ENCODE measurements around the gene TIMM8A. TPM values are rescaled to one million over a fixed set of nuclear protein-coding genes. Genes with fewer than 3 reads are reported as not detected.
"Not testable (repeated sequence)": the region's sequence is repeated elsewhere in the genome, so short reads cannot be mapped to it uniquely, and the experiment has no call there.

TIMM8A gene
- total RNA-seq, 1 donor from 2014 or later: 3.6 TPM

GRCh38 chrX:101360390-101360789 lies 11.8 kb upstream of the TIMM8A start:
- no peak overlapping the region for H3K4me3 ChIP-seq (ENCODE audit: low read depth, low read length)
- no peak for TF ChIP-seq CTCF (conservative IDR thresholded peaks at IDR 0.05; ENCODE audit: low read depth, low read length)
- DNase-seq (ENCODE audit: low read depth): no peak

- no peak for TF ChIP-seq CTCF (conservative IDR thresholded peaks at IDR 0.05; ENCODE audit: low read depth, low read length)
- DNase-seq (ENCODE audit: low read depth): no peak
Observed at GRCh38 chrX:101359966-101360365, 11.4 kb upstream of the TIMM8A start.

GRCh38 chrX:101357166-101357795 lies 8.7 kb upstream of the TIMM8A start:
- TF ChIP-seq CTCF (conservative IDR thresholded peaks at IDR 0.05; ENCODE audit: low read depth, low read length): peak; percentile 38
- DNase-seq (ENCODE audit: low read depth): no peak
- H3K4me3 ChIP-seq (ENCODE audit: low read depth, low read length): no peak overlapping the region

More at GRCh38 chrX:101359966-101360365, 11.4 kb upstream of the TIMM8A start:
- H3K4me3 ChIP-seq (ENCODE audit: low read depth, low read length): no peak overlapping the region

GRCh38 chrX:101349193-101349562 lies 636 bp upstream of the TIMM8A start:
- no peak for TF ChIP-seq CTCF (conservative IDR thresholded peaks at IDR 0.05; ENCODE audit: low read depth, low read length)
- H3K4me3 ChIP-seq (ENCODE audit: low read depth, low read length): peak overlapping the region; percentile 76
- DNase-seq (ENCODE audit: low read depth): no peak

GRCh38 chrX:101347859-101348451 lies 587 bp downstream of the TIMM8A start:
- TF ChIP-seq CTCF (conservative IDR thresholded peaks at IDR 0.05; ENCODE audit: low read depth, low read length): no peak
- no peak for DNase-seq (ENCODE audit: low read depth)
- peak overlapping the region; percentile 76 for H3K4me3 ChIP-seq (ENCODE audit: low read depth, low read length)

GRCh38 chrX:101337776-101338271 lies 10.7 kb downstream of the TIMM8A start:
- H3K4me3 ChIP-seq (ENCODE audit: low read depth, low read length): no peak overlapping the region
- no peak for TF ChIP-seq CTCF (conservative IDR thresholded peaks at IDR 0.05; ENCODE audit: low read depth, low read length)
- no peak for DNase-seq (ENCODE audit: low read depth)

- not testable (repeated sequence) for H3K4me3 ChIP-seq (ENCODE audit: low read depth, low read length); DNase-seq (ENCODE audit: low read depth)
Observed at GRCh38 chrX:101334310-101334709, 14.2 kb downstream of the TIMM8A start.

- not testable (repeated sequence) for H3K4me3 ChIP-seq (ENCODE audit: low read depth, low read length); DNase-seq (ENCODE audit: low read depth)
Observed at GRCh38 chrX:101326600-101326999, 21.9 kb downstream of the TIMM8A start.

Measured in epithelial cell of proximal tubule (primary cell).